ENCODE data around the gene LGALSL. TPM values are rescaled to one million over a fixed set of nuclear protein-coding genes. Genes with fewer than 3 reads are reported as not detected.

The LGALSL gene
- total and polyA plus RNA-seq, 9 of the 15 experiments (the other 6 are each of a cell fraction or from before 2014, with no cell fraction given), result 0.04 to 0.29 (median 0.14) TPM; not detected in 3

- TF ChIP-seq KLF1 (tag; IDR thresholded peaks at IDR 0.05) (no peak), USF2 (CRISPR knock-in tag; IDR thresholded peaks at IDR 0.05) (peak; percentile 91)
Observed at GRCh38 chr2:64493788-64494187, 39.8 kb downstream of the LGALSL start (continued).

- CTCF ChIA-PET (ENCODE audit: low intra/inter-chr PET ratio), result no interaction called here
- WGBS (ENCODE audit: insufficient coverage, low coverage, missing lambda C conversion rate), result 12% methylated on average over 1 of the region's 1 CpG
- no peaks in the 10 kb centered on the region for H3K9me3 ChIP-seq (replicated peaks; ENCODE audit: control insufficient read depth, insufficient read depth, low read depth, low read length)
Observed at GRCh38 chr2:64498438-64498837, 44.5 kb downstream of the LGALSL start.

More at GRCh38 chr2:64498438-64498837, 44.5 kb downstream of the LGALSL start:
- Histone ChIP-seq H3K9me1 (ENCODE audit: control insufficient read depth, insufficient read depth, low read length) (no peaks in the 10 kb centered on the region), H3K4me1 (replicated peaks in 1 of 2; ENCODE audit: control insufficient read depth in 2 of 2, insufficient read depth in 2 of 2, low read length in 2 of 2) (no peaks in the 10 kb centered on the region), H3K79me2 (ENCODE audit: control insufficient read depth, insufficient read depth, low read length) (no peaks in the 10 kb centered on the region), H3K9ac (ENCODE audit: insufficient read depth in 1 of 2, low read depth in 2 of 2, low read length in 2 of 2) (no peak overlapping the region), H2AFZ (ENCODE audit: low read depth, low read length) (no peak overlapping the region), H3K36me3 (ENCODE audit: control insufficient read depth, insufficient read depth, low read length) (no peaks in the 10 kb centered on the region), H4K20me1 (replicated peaks; ENCODE audit: control insufficient read depth, insufficient read depth, low read length) (no peaks in the 10 kb centered on the region), H3K27ac (ENCODE audit: extremely low read depth, low read depth, low read length) (no peak overlapping the region), H3K27me3 (ENCODE audit: control insufficient read depth in 2 of 2, insufficient read depth in 2 of 2, low read length in 2 of 2) (peaks cover 9 to 23% of the 10 kb centered on the region in 2 experiments; a peak in 4 of 5 replicates), H3K4me2 (ENCODE audit: insufficient read depth, low read length) (no peak overlapping the region), H3K4me3 (no peak overlapping the region)
- in situ Hi-C loops (cut with MboI) (no loop called here), intact Hi-C loops (cut with micrococcal nuclease) (no loop called here)
- POLR2A ChIA-PET, result interaction anchor here (0.8 kb wide), 1 partner anchor 407 kb away, joined by 3 read pairs; no protein-coding TSS in a partner anchor
- DNase-seq (ENCODE audit: extremely low read depth in 1 of 4, low spot score in 3 of 4), result no peak
- BruUV-seq (replicated peaks), result no TSS peak
- TF ChIP-seq MAFG (tag; conservative IDR thresholded peaks at IDR 0.05) (0 out of 2 replicates have a peak, but pooled peaks have one; percentile 17), ZNF316 (IDR thresholded peaks at IDR 0.05) (peak; percentile 71), HBP1 (CRISPR knock-in tag; IDR thresholded peaks at IDR 0.05) (no peak), C11orf30 (IDR thresholded peaks at IDR 0.05; ENCODE audit: low read depth) (peak; percentile 46; the same call in 1 of the 2 replicates), DEAF1 (CRISPR knock-in tag; IDR thresholded peaks at IDR 0.05) (no peak)
- ATAC-seq, result no peak
- no peak for FAIRE-seq

Data from K562 (cell line).